HG03097 (cell line): ENCODE measurements around the gene IGLL1.
"Not testable (repeated sequence)": the region's sequence is repeated elsewhere in the genome, so short reads cannot be mapped to it uniquely, and the experiment has no call there.

Experiments
- ATAC-seq: cut with Tn5 transposase; IDR thresholded peaks from one replicate; pipeline ENCODE4 v1.9.1; 2021; ENCODE audit not compliant: unreplicated experiment, low FRiP score

IGLL1 gene

DNA sequence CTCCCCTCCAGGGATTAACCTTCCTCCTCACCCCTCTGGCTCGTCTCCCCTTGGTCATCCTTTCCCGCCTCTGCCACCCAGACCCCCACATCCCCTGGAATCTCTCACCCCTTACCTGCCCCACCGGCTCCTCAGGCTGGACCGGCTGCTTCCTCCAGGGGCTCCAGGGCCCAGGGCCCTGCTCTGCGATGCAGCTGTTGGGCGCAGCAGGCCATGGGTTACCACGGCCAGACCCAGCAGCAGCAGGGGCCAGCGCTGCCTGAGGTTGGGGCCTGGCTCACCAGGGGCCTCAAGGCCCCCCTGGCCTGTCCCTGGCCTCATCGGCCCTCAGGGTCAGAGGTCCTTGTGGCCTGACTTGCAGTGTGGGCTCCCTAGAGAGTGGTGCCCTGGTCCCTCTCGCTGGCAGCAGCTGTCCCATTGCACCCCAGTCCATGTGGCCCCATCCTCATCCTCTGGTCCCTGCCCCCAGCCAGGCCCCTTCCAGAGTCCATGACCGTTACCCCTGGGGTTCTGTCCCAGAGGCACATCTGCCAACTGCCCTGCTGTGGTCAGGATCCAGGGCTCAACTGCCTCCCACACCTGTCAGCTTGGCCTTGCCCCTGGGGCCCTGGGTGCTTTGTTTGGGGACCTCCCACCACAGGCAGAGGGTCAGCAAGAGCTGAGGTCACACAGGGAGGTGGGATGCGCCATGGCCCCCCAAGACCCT, at the start of gene IGLL1:
IGLL1 (minus strand) TSS at position 421 of the 706 bp plus-strand sequence; CDS start at position 321, 100 bp downstream.
- ATAC-seq: no peak

DNA sequence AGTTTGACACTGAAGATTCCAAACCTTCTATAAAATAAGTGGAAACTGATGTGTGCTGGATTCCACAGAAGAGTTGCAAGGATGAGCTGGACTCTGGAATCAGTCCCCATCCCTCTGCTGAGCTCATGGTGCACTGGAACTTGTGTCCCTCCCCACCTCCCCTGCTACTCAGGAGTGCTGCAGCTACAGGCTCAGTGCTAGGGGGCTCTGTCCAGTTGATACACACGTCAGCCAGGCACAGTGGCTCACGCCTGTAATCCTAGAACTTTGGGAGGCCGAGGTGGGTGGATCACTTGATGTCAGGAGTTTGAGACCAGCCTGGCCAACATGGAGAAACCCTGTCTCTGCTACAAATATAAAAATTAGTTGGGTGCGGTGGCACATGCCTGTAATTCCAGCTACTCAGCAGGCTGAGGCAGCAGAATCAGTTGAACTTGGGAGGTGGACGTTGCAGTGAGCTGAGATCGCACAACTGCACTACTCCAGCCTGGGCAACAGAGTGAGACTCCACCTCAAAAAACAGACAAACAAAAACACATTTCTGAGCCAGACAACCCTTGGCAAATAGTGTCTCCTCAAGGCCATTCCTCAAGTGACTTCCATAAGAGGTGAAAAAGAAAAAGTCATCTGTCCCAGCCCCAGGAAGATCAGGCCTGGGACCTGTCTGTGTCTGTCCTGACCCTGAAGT, 48.1 kb upstream of the IGLL1 start:
- ATAC-seq: not testable (repeated sequence)

DNA sequence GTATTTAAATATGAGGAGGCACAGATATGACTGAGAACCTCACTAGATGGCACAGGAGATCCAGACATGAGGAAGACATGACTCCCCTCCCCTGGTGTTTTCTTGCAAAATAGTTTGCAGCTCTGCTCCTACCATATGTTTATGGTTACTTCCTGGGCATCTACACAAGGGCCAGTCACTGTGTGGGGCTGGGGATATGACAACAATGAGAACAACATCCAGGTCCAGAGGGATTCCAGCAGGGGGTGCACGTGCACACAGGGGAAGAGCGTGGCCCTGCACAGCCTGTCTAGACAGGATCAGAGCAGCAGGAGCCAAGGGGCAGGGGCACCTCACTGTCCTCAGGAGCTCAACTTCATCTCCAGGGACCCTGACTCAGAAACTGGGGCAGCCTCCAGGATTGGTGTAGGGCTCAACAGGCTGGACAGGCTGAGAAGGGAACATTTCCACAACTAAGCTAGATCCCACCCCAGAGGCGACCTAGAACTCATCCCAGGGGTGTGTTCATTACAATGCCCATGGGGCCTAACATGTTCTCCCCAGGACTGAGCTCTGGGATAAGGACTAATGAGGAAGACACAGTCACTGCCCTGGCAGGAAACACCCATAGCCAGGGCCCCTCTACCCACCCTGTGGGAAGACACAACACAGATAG, 47.4 kb upstream of the IGLL1 start:
- not testable (repeated sequence) for ATAC-seq

DNA sequence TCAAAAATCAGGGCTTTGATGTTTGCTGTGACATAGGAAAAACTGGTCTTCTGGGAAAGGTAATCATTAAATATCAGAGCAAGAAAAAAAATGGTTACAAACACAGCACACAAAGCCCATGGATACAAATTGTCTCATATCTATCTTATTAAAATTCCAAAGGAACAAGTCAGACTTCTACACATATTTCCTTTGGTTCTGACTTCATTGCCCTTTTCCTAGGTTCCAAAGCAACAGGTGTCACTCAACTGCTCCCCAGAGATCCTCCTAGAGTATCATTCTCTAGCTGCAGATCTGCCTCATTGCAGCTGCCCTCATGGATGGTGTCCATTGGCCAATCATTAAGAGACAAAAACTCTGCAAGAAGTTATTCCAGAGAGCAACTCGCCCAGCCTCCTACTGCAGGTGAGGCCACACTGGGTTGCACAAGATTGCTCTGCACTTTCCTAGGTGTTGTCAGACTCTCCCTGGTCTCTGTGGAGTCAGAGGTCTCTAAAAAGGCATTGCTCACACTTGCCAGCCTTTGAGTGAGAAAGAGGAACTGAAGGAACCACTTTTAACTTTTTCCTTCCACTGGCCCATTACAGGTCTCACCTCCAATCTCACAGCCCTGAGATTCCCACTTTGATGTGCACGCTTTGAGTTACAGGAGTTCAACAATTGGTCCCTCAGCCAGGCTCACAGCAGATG, 46.3 kb upstream of the IGLL1 start:
- no peak for ATAC-seq

DNA sequence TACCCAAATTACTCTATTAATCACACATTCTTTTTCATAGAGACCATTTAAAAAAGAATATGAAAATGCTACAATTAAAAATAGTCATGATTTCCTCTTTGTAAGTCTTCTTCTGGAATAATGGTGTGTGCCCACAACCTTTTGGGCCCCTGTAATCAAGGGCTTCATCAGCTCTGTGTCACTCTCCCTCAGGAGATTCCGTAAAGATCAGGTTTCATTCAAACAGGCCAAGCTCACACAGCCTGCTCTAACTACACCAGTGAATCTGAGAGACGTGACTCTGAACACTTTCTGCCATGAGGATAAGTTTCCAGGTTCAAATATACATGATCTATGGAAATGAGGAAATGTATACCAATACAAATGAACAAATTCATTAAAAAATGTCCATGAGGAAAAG, 42.5 kb upstream of the IGLL1 start:
- ATAC-seq: no peak

DNA sequence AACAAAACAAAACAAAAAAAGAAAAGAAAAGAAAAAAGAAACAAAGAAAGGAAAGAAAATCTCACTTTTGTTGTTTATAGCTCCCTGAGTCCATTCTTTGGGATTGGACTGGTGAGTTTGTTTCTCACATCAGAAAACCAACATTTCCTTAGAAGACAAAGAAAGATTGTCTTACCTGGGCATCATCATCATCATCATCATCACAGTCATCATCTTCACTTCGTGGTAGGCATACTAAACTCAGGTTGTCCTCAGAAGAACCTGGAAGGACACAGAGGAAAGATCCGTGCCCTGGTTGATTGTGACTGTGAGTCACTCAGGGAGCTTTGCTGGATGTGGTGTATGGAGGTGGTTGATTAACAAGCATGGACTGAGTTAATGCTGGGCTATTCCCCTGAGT, 41.8 kb upstream of the IGLL1 start:
- not testable (repeated sequence) for ATAC-seq

DNA sequence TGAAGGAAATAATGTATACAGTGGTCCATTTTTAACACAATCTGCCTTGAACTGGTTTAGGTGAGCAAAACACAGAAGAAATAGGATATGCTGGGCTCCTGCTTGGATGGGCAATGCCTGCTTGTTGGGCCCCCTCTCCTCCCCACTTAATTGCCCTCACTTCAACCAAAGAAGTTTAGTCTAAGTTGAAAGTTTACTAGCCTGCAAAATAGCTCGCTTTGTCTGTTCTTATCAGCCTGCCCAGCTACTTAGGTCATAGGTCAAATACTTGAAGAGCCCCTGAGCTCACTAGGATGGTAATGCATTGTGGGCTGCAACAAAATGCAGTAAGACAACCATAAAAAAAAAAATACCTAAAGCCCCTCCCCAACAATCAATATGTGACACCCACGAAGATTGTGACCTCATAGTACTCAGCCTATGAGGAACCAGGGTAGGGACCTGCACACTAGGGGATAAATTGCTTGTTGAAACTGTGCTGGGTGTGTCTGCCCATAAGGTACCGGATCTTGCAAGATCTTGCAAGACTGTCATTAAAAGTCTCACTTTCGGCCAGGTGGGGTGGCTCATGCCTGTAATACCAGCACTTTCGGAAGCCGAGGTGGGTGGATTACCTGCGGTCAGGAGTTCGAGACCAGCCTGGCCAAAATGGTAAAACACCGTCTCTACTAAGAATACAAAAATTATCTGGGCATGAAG, 41.1 kb upstream of the IGLL1 start:
- ATAC-seq: no peak

DNA sequence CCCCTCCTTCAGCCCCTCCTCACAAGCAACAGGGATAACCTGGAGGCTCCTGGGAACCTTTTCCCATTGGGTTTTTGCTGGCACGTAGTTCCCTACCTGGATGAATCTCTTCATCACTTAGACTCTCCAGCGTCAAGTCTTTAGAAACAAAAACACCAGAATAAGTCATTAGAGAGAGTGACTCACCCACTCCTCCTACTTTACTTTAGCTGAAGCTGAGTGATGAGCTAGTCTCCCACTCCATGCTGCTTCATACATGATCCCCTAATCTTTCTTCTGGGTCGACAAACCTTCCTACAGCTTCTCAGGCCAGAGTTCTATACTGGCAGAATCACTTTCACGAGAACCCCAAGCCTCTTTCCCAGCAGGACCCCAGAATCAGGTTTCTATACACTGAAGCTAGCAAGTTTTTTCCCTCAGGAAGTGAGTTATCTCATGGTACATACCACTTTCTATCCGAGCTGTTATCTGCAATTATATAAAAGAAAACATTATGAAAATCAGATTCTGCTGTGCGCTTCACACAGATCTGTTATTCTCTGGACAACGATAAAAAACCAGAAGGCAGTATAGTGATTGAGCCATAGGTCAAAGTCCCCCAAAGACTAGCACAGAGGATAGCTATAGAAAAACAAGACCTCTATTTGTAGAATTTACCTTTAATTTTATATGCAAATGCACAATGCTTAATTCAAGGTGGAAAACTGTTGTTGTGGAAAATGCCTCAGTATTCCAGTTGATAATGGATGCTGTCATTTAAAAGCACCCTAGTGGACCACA, 33.3 kb upstream of the IGLL1 start:
- ATAC-seq: no peak

DNA sequence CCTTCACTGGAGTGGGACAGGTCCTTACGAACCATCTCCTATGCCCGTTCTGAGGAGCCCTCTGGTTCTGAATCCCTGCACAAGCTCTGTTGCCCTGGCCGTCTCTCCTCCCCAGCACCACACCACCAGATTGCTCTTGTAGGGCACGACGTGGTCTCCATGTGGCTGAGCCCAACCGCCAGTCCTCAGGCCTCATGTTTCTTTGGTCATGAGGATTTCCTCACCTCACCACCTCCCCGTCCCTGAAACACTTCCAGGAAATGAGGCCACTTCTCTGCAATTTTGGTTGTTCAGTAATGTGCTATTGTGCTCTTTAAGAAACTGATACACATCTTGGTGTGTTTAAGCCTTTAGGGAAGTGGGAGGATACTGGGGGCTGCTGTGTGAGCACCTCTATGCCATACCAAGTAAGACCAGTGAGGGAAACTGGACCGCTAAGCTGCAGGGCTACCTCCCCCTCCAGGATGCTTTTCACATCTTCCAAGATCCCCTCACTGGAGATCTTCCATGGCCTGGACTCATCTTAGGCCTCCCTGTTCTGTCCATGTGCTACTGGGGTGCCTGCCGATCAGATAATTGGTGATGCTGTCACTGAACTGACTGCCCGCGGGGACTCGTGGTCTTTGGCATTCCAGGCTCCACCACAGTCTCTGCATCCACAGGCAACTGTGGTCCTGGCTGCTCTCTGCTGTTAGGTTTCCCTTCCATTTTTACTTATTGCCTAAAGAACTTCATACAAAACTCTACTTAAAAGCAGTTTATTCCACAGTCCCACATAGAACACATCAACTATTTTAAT, 30.1 kb upstream of the IGLL1 start:
- no peak for ATAC-seq

DNA sequence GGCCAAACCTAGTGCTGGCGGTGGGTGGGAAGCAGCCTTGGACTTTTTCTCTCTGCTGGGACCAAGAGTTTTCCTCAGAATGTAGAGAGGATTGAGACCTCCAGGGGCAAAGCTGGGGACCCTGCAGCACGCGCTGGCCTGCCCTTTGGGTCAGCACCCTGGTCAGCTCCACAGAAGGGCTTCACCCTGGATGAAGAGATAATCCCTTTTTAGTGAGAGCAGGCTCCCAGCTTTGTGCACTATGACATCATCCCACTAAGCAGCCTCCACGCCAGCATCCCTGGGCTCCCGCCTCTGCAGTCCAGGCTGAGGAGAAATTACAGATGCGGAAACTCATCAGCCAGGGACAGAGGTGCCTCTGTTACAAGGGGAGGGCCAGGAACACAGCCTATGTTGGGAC, 28.5 kb upstream of the IGLL1 start:
- ATAC-seq: no peak

DNA sequence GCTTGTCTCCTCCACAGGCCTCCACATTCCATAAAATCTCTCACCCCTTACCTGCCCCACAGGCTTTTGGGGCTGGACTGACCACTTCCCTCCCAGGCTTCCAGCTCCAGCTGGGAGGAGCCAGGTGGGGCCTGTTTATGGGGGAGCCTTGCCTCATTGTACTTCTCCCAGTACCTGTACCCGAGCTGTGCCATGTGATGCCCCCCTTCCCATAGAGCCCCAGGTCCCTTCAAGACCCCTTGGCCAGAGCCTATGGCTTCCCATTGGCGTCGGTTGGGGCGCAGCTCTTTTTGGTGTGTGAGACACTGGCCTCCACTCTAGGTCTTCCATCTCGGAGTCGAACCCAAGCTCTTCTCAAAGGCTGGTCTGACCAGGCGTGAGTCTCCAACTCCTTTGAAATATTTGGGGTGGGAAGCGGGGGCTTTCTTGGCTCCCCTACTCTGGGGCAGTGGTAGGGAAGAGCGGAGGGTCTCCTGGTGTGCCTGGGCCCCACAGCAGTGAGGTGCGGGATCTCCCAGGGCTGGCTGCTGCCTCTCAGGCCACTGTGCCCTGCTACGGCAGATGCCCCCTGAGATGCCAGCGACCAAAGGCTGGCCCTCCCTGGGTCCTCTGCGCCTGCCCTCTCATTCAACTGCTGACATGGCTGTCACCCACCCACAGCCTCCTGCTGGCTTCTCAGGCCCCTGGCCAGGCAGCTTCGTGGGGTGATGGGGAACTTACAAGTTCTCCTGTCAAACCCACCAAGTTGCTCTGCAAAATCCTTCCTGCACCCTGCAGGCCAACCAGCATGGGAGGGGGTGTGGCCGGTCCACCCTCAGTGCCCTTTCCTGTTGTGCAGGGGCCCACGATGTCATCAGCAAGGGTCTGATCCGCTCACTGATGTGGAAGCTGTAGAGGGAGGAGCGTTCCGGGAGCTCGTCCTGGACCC, 26.4 kb upstream of the IGLL1 start:
- no peak for ATAC-seq

DNA sequence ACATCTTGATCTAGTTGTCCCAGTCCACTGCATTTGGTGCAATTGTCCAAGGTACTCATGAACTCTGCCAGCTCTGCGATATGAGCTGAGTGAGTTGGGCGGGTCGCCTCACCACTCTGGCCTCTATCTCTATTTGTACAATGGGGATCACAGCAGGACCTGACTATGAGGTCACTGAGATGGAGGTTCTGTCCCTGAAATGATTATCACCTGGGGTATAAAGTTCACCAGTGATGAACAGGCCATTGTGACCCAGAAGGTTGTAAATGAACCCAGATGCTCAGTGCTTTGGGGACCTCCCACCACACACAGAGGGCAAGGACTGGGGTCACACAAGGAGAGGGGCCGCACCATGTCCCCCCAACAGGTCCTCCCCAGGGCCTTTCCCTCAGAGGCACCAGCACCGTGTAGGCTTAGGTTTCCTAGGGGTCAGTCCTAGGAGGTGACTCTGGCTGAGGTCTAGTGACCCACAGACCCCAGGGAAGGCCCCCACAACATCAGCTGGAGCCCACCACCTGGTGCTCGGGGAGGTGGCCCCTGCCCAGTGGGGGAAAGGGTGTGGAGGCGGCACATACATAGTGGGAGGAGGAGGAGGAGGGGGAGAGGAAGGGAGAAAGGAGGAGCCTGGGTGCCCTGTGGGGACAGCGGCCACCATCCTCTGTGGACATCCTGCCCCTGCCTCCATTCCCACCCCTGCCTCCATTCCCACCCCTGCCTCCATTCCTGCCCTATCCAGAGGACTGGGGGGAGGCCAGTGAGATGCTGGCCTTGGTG, 25.0 kb upstream of the IGLL1 start:
- ATAC-seq: no peak

DNA sequence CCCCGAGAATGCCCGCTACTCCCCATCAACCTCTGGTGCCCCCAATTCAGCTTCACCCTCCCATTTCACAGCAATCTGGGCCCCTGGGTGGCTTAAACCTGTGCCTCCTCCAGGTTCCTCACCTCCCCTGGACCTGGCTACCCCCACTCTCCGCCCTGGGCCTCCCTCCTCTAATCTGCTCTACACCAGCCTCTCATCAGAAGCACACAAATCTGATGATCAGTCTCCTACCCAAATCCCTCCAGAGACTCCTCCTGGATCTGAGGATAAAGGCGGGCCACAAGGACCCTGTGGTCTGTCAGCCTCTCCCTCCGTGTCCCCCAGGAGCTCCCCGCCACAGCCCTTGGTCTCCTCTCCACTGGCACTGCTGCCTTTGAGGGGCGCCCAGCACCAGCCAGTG, 23.2 kb upstream of the IGLL1 start:
- ATAC-seq: no peak

DNA sequence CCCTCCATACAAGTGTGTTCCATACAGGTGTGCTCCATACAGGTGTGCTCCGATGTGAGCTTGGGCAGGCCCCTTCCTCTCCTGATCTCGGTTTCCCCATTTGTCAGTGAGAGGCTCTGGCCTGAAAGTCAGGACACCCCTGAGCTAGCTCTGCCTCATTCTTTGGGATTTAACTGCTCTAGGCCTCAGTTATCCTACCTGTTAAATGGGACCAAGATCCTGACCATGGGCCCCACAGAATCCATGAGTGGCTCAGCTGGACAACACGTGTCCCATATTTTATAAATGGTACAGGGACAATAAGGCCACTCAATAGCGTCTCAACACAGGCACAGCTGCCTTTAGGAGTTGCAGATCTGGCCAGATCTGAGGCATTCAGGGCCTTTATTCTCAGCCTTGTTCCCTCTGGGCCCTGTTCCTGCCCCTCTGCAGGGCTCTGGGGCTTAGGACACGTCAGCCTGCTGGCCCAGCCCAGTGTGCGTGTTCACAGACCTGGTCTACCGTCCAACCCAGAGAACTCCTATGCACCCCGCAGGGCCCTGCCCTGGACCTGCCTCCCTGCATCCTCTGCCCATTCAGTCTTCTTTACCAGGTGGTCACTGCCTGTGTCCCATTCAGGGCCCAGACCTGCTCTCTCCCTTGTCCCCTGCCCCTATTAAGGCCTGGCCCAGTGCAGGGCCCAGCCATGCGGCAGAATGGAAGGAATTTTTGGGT, 18.9 kb upstream of the IGLL1 start:
- ATAC-seq: no peak

DNA sequence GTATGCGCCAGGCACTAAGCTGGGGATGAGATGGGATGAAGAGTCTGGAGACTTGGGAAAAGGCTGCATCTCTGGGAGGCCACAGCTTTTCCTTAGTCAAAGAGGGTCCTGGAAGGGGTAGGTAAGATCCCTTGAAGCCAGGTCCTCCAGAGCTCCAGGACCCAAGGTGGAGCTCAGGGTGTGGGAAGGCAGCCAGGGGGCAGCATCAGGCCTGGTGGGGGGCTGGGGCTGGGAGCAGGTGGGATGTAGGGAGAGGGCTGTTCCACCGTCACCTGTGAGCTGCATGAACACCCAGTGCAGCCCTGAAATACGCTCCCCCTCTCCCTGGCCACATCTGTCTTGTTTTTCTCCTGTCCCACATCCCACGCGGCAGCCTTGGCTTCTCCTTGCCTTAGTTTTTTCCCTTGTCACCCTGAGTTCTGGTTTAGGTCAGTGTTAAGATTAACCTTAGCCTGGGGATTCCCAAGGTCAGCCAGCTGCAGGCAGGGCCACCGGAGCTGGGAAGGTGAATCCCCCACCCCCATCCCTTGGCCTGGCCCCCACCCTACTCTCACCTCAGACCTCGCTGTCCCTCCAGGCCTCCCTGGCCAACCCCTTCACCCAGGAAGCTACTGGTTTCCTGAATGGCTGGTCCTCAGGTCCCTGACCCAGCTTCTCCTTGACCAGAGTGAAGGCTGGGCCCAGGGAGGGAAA, 17.6 kb upstream of the IGLL1 start:
- not testable (repeated sequence) for ATAC-seq

DNA sequence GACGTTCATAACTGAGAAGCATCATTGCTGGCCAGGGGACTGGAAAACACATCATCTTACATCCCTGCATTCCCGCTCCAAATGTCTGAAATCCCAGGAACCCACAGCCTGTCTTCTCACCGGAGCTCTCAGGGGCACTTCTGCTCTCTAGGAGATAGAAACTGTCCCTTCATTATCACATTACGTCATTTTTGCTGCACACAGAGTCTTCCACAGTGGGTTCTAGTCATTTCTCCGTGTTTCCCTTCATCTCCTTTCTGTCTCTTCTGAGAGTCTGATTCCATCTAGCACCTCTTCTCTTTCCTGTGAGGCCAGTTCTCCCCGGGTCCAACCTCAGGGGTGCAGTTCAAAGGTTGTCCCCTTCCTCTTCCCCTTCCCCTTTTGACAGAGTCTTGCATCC, 15.8 kb upstream of the IGLL1 start:
- not testable (repeated sequence) for ATAC-seq
